Right cardiac atrium (tissue), 5 donors: Measurements from ENCODE around the gene KCNIP4. TPM values are rescaled to one million over a fixed set of nuclear protein-coding genes. Genes with fewer than 3 reads are reported as not detected.
A peak's percentile ranks its signal among the peaks of the same experiment; 100 is the strongest.

Experiments
- ATAC-seq, 2 donors: fragments of 200-7000 bp; cut with Tn5 transposase; one replicate each; pipeline versions ENCODE4 v1.8.0 to v1.9.1; 2020; ENCODE audit warnings: moderate library complexity in 2 of 2, mild to moderate bottlenecking in 1 of 2
- DNase-seq, 3 donors: peaks; one replicate each; pipeline ENCODE4 v3.0.0-alpha.2; 2020
- H3K27ac ChIP-seq: one replicate; pipeline ENCODE4 v1.5.1; 2013; ENCODE audit warnings: mild to moderate bottlenecking, low read length, control low read depth, moderate library complexity
- H3K27me3 ChIP-seq: one replicate; pipeline ENCODE4 v1.6.1; 2013; ENCODE audit not compliant: control insufficient read depth, insufficient read depth
- H3K4me1 ChIP-seq: one replicate; pipeline ENCODE4 v1.6.1; 2013; ENCODE audit warnings: low read length; ENCODE audit not compliant: control insufficient read depth, insufficient read depth
- H3K4me3 ChIP-seq: one replicate; pipeline ENCODE4 v1.5.1; 2013; ENCODE audit warnings: low read length, control low read depth
- H3K9me3 ChIP-seq: one replicate; pipeline ENCODE4 v1.6.1; 2013; ENCODE audit warnings: low read length; ENCODE audit not compliant: control insufficient read depth
- WGBS: extraction: QIAGEN DNeasy Blood & Tissue Kit; methylation state at CpG from one replicate; pipeline ENCODE4 v1.1.7; 2013; 5-methylcytosine and 5-hydroxymethylcytosine counted together
- intact Hi-C, 4 donors: fragments of 100-400 bp; cut with DNase I; formaldehyde crosslinking; loops; one replicate each; pipeline versions ENCODE4 v1.11.0 to v1.14.0; 2022 to 2023
- polyA plus RNA-seq: library from polyadenylated mRNA; stranded (reverse); fragments of 200-250 nt; gene quantifications from one replicate; pipeline ENCODE4 v1.2.3, GENCODE V29; 2013
- total RNA-seq, 4 donors: library from RNA; stranded (reverse); fragmentation: NEBNext Ultra II Directional; extraction: Animal tissue kit (Norgen Biotek cat#: 25700); gene quantifications; one replicate each; pipeline ENCODE4 v1.2.1, GENCODE V29; 2021
- donor health status: healthy with polysubstance abuse.
- donor health status: DM: no; HTN: yes; CAD: no.
- donor health status: DM: no; HTN: no; CAD: no.
- donor health status: DM: no; HTN: yes; CAD: no; lungs with severe emphysema.
- donor health status: DM: yes; HTN: yes; CAD: no.

The KCNIP4 gene
- total and polyA plus RNA-seq, 5 donors, result 0.05 to 0.86 (median 0.23) TPM; not detected in 2

GRCh38 chr4:21688596-21689265 is 259.8 kb downstream of the KCNIP4 start:
- Histone ChIP-seq H3K27ac (no peak overlapping the region), H3K27me3 (no peaks in the 10 kb centered on the region), H3K4me3 (no peak overlapping the region), H3K9me3 (no peaks in the 10 kb centered on the region), H3K4me1 (no peaks in the 10 kb centered on the region)
- ATAC-seq (no peak), DNase-seq (no peak)
- WGBS, result 53% methylated on average over 3 of the region's 3 CpGs
- intact Hi-C loops, result no loop called here

- H3K9me3 ChIP-seq, result no peaks in the 10 kb centered on the region
- 82% methylated on average over 1 of the region's 1 CpG for WGBS
- no peaks in the 10 kb centered on the region for H3K27me3 ChIP-seq
- DNase-seq, result no peak
- H3K27ac ChIP-seq, result no peak overlapping the region
- intact Hi-C loops, result no loop called here
- no peaks in the 10 kb centered on the region for H3K4me1 ChIP-seq
- no peak for ATAC-seq
- H3K4me3 ChIP-seq, result no peak overlapping the region
These were observed 262.7 kb downstream of the KCNIP4 start for GRCh38 chr4:21685911-21686310.

GRCh38 chr4:21680326-21680898 is 268.2 kb downstream of the KCNIP4 start:
- no peak for DNase-seq
- ATAC-seq, result no peak
- 75% methylated on average over 2 of the region's 2 CpGs for WGBS
- Histone ChIP-seq H3K27me3 (no peaks in the 10 kb centered on the region), H3K9me3 (no peaks in the 10 kb centered on the region), H3K4me3 (no peak overlapping the region), H3K27ac (no peak overlapping the region), H3K4me1 (no peaks in the 10 kb centered on the region)
- intact Hi-C loops, result no loop called here

DNA sequence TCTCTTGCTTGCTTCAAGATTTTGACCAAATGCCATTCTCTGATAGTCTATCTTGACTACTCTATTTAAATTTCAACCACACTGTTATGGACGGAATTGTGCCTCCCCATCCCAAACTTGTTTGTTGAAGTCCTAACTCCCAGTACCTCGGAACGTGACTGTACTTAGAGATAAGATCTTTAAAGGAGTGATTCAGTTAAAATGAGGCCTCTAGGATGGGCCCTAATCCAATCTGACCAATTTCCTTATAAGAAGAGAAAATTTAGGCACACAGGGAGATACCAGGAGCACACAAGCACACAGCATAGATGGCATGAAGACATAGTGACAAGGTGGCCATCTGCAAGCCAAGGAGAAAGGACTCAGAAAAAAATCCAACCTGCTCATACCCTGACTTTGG is 269.9 kb downstream of the KCNIP4 start:
- H3K9me3 ChIP-seq, result no peaks in the 10 kb centered on the region
- H3K4me3 ChIP-seq, result no peak overlapping the region
- no peak for DNase-seq
- ATAC-seq, result no peak
- H3K27me3 ChIP-seq, result no peaks in the 10 kb centered on the region
- intact Hi-C loops, result no loop called here
- WGBS, result 46% methylated on average over 3 of the region's 3 CpGs
- H3K4me1 ChIP-seq, result no peaks in the 10 kb centered on the region
- no peak overlapping the region for H3K27ac ChIP-seq

GRCh38 chr4:21677173-21677572 is 271.4 kb downstream of the KCNIP4 start:
- no peaks in the 10 kb centered on the region for H3K9me3 ChIP-seq
- ATAC-seq, result no peak
- intact Hi-C loops, result no loop called here

GRCh38 chr4:21664355-21664754 is 284.2 kb downstream of the KCNIP4 start:
- 18% methylated on average over 2 of the region's 2 CpGs for whole genome bisulfite sequencing
- intact Hi-C loops, result no loop called here
- ATAC-seq (no peak), DNase-seq (no peak)
- Histone ChIP-seq H3K27ac (no peak overlapping the region), H3K9me3 (no peaks in the 10 kb centered on the region), H3K4me1 (no peaks in the 10 kb centered on the region), H3K27me3 (no peaks in the 10 kb centered on the region), H3K4me3 (no peak overlapping the region)

More at GRCh38 chr4:21677173-21677572, 271.4 kb downstream of the KCNIP4 start:
- DNase-seq, result no peak
- Histone ChIP-seq H3K27me3 (no peaks in the 10 kb centered on the region), H3K27ac (no peak overlapping the region), H3K4me3 (no peak overlapping the region), H3K4me1 (no peaks in the 10 kb centered on the region)

GRCh38 chr4:21656832-21657231 is 291.7 kb downstream of the KCNIP4 start:
- Histone ChIP-seq H3K4me3 (no peak overlapping the region), H3K4me1 (no peaks in the 10 kb centered on the region), H3K9me3 (no peaks in the 10 kb centered on the region), H3K27me3 (no peaks in the 10 kb centered on the region), H3K27ac (no peak overlapping the region)
- DNase-seq (no peak), ATAC-seq (peak; percentile 43 to 91)
- 39% methylated on average over 2 of the region's 2 CpGs for WGBS
- intact Hi-C loops, result no loop called here

DNA sequence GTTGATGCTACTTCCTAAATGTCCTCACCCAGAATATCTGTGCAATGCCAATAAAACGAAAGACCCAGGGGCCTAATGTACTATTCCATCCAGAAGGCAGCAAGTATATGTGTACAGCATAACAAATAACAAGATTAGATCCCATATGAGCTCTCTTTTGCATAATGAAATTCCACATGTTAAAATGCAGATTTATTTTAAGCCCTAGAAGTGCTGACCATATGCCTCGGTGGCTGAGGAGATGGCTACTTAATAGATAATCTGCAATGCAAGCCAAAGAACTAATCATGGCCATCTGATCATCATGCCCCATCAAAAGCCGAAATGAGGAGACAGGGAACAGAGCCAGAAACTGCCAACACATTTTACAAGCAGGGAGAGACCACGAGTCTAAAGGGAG is 293.5 kb downstream of the KCNIP4 start:
- WGBS, result 58% methylated on average over 4 of the region's 4 CpGs
- intact Hi-C loops, result no loop called here

GRCh38 chr4:21652508-21653231 is 295.9 kb downstream of the KCNIP4 start:
- 80% methylated on average over 3 of the region's 3 CpGs for whole genome bisulfite sequencing
- H3K9me3 ChIP-seq, result no peaks in the 10 kb centered on the region
- no peak overlapping the region for H3K4me3 ChIP-seq
- ATAC-seq, result no peak
- intact Hi-C loops, result no loop called here
- H3K4me1 ChIP-seq, result no peaks in the 10 kb centered on the region
- H3K27me3 ChIP-seq, result no peaks in the 10 kb centered on the region
- no peak for DNase-seq
- no peak overlapping the region for H3K27ac ChIP-seq

More for the DNA sequence above, 293.5 kb downstream of the KCNIP4 start:
- DNase-seq (no peak), ATAC-seq (no peak)
- H3K9me3 ChIP-seq, result no peaks in the 10 kb centered on the region
- H3K4me1 ChIP-seq, result no peaks in the 10 kb centered on the region
- no peak overlapping the region for H3K27ac ChIP-seq
- no peak overlapping the region for H3K4me3 ChIP-seq
- no peaks in the 10 kb centered on the region for H3K27me3 ChIP-seq

GRCh38 chr4:21649391-21650090 is 299.0 kb downstream of the KCNIP4 start:
- Histone ChIP-seq H3K4me3 (no peak overlapping the region), H3K27ac (no peak overlapping the region), H3K4me1 (no peaks in the 10 kb centered on the region), H3K27me3 (no peaks in the 10 kb centered on the region), H3K9me3 (no peaks in the 10 kb centered on the region)
- intact Hi-C loops, result no loop called here
- WGBS, result 61% methylated on average over 2 of the region's 2 CpGs
- ATAC-seq, result no peak
- DNase-seq, result no peak

- Histone ChIP-seq H3K4me3 (no peak overlapping the region), H3K27ac (no peak overlapping the region), H3K9me3 (no peaks in the 10 kb centered on the region), H3K27me3 (no peaks in the 10 kb centered on the region), H3K4me1 (no peaks in the 10 kb centered on the region)
- WGBS, result 90% methylated on average over 1 of the region's 1 CpG
- intact Hi-C loops, result no loop called here
- no peak for ATAC-seq
- no peak for DNase-seq
These were observed 302.8 kb downstream of the KCNIP4 start for GRCh38 chr4:21645776-21646175.
